ENCODE data around the gene REPIN1.

Gene REPIN1

DNA sequence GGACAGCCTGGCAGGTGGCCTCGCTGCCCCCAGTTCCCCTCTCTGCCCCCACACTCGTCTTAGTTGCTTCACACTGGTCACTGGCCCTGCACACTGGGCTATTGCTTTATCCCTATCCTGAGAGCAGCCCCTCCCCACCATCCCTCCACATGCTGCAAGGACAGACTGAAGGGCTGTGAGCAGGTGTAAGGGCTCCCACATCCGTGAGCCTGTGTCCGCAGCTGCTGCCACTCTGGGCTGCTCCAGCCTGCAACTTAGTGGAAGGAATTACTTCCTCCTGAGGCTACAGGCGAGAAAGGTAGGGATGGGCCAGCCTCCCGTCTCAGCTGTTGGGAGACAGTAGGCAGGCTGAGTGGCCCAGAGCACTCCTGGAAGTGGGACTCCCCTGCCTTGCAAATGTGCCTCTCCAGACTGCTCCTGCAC, 31.0 kb upstream of the REPIN1 start:
- DNase-seq, result no peak

DNA sequence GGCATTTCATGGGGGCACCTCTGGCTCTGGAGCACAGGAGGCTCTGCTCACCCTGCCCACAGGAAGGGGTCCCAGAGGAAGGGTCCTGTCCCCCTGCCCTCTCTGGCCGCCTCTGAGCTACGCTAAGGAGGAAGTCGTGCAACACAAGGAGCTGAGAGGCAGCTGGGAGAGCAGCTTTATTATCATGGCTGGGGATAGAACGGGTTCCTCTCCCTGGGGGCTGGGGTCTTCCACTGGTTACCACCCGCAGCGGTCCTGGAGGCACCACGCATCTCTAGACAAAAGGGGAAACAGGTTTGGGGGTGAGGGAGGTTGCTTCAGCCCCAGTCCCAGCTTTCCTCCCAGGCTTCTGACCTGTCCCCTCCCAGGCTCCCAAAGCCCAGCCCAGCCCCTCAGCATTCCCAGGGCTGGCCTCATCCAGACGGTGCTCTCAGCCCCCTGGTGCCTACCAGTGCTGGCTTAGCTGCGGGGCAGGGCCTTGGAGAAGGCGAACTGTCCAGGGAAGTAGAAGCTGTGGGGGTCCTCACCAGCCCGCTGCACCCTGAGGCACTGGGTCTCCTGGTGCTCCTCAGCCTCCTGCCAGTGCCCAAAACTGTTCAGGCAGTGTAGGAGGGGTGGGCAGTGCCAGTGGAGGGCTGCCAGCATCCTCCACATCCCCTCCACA, 30.3 kb upstream of the REPIN1 start:
- no peak for DNase-seq

DNA sequence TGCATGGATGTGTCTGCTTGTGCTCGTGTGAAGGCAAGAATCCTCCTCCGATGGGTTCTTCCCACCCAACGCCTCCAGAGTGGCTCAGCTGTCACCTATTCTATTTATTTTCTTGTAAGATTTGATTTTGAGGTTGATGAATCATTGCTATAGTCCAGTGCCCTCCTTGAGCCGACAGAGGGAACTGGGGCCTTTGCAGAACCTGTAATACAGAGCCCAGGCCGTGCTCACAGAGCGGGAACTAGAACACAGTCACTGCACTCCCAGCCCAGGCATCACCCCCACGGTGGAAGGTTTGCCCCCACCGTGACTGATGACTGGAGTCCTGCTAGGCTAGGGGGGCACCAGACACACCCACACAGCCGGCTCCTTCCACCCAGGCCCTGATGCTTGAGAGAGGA, 29.2 kb upstream of the REPIN1 start:
- no peak for DNase-seq

DNA sequence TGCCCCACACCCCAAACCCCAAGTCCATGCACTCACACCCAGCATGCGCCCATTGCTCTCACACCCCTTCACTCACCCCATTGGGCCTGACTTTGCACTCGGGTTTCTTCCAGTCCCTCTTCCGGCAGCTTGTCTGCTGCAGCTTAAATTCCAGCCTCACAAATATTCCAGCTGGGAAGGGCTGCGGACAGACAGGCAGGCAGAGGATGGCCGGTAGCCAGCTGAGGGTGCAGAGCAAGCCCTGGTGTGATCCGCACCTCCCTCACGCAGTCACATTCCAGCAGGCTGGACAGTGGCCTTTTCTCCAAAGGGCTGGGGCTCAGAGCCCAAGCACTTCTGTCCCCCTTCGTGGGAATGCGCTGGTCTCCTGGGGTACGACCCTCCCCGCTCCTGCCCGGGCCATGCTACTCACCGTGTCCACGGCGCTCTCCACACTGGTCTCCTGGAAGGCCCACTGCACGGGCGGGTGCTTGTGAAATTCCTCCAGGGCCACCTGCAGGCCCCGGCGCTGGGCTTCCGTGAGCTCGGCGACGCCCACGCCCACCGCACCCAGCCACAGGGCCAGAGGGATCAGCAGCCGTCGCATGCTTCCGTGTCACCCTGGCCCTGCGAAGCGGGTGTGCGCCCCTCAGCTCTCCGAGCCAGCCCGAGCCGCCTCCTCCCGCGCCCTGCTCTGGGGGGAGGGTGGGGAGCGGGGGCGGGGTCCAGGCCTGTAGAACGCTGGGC, 28.4 kb upstream of the REPIN1 start:
- no peak for DNase-seq

DNA sequence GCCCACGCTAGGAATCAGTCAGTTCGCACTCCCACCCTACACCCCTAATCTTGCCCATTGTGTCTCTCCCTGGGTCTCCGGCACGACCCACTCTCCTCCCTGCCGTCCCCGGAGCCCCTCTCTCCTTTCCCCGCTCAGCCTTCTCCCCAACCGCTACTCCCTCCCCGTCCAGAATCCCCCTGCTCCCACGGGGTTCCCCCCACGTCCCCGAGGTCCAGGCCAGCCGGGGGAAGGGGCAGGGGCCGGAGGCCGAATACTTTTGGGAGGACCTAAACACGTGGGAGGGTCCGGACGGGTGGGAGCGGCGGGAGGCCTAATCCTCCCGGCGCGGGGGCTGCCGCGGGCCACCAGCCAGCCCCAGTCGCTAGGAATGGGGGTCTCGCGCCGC, 27.8 kb upstream of the REPIN1 start:
- DNase-seq, result no peak

DNA sequence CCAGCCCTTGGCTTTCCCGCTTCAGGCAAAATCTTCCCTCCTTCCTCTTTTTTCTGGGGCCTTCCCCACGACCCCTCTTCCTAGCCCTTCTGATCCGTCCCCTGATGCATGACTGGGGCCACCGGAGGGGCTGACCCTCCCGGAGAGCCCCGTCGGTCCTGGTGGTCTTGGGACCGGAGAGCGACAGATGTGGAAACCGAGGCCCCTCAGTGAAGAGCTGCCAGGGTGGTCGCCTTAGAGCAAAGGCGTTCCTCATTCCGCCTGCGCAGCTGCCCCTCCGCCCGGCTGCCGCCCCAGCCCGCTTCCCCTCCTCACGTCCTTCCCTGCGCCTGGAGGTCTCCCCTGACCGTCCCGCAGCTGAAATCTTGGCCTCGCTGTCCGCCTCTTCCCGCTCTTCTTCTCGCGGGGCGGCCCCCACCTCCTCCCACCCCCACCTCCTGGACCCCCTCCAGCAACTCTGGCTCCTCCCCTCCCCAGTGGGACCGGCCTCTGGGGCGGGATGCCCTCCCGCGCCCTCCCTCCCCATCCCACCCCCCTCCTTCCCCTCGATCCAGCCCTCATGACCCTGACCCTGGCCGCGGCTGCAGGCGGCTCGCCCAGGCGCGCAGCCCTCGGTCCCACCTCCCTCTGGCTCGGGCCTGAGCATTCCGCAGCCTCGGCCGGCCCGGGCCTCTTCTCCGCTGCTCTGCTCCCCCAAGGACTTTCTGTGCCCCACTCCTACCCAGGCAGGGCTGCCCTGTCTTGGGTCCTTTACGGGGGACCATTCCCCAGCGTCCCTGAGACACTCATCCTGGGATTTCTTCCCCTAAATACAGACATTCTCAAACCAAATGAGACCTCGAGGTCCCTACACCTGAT, 27.1 kb upstream of the REPIN1 start, which contains the start of gene RARRES2:
TSS of gene RARRES2 (minus strand) at position 367 of the 858 bp plus-strand sequence. CDS start 1,020 bp downstream, outside the sequence.
- DNase-seq, result no peak

DNA sequence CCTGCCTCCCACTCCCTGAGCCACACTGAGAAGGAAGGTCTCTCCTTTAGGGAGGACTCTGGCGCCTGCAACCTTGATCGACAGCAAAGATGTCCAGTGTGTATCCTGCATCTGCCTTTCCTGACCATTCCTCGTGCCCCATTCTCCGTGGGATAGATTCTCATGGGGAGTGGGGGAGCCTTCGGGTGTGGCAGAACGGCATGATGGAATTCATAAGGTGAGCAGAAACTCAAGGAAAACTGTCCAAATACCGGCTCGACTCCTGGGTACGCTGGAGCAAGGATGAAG, 26.6 kb upstream of the REPIN1 start:
- DNase-seq, result no peak

DNA sequence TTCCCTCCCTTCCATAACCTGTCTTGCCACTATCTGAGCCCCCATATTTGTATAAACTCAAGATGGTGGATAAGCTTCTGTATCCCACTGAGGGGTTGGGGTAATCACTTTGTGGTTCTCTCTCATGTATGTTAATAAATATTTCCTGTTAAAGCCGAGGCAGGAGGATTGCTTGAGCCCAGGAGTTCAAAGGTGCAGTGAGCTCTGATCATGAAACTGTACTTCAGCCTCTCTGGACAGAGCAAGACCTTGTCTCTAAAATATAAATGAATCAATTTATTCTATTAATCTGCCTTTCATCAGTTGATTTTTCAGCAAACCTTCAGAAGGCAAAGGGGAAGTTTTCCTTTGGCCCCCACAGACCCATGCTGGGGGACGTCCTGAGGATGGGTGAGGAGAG, 25.4 kb upstream of the REPIN1 start:
- no peak for DNase-seq

DNA sequence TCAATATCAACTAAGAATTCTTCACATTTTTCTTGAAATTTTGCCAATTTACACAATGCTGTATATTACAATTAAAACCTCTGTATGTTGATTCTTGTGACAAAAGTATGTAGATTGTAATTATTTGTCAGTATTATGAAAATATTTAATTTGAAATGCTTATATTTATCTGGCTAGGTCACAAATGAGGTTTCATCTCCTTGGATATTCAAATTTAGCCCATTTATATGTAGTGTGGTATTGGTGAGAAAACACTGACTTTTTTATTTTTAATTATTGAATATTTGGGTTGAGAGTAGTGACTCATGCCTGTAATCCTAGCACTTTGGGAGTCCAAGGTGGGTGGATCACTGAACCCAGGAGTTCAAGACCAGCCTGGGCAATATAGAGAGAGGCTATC, 24.3 kb upstream of the REPIN1 start:
- DNase-seq, result no peak

DNA sequence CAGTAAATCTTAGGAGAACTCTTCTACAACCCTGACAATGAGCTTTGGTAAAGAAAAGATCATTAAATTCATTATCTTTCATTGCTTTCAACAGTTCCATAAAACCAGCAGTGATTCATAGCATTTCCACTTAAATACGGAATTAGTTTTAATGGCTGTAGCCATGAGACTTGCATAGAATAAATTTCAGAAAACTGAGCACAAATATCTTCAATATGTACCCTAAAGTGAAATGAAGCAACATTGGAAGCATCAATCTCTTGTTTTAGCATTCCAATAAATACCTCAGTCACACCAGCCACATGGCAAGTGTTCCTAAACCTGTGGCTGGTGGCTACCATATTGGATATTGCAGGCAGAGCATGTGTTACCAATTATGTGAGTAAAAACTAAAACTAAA, 23.6 kb upstream of the REPIN1 start:
- DNase-seq, result no peak

DNA sequence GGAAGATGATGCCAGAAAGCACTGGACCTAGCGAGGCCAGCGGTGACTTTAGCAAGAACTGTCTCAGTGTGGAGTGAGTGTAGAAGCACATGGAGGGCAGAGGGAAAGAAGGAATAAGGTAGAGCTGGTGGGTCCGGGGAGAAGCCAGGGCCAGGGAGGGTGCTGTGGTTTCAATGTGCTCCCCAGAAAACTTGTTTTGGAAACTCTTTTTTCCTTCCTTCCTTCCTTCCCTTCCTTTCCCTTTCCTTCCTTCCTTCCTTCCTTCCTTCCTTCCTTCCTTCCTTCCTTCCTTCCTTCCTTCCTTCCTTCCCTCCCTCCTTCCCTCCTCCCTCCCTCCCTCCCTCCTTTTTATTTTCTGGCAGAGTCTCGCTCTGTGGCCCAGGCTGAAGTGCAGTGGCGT, 21.7 kb upstream of the REPIN1 start:
- DNase-seq, result no peak

DNA sequence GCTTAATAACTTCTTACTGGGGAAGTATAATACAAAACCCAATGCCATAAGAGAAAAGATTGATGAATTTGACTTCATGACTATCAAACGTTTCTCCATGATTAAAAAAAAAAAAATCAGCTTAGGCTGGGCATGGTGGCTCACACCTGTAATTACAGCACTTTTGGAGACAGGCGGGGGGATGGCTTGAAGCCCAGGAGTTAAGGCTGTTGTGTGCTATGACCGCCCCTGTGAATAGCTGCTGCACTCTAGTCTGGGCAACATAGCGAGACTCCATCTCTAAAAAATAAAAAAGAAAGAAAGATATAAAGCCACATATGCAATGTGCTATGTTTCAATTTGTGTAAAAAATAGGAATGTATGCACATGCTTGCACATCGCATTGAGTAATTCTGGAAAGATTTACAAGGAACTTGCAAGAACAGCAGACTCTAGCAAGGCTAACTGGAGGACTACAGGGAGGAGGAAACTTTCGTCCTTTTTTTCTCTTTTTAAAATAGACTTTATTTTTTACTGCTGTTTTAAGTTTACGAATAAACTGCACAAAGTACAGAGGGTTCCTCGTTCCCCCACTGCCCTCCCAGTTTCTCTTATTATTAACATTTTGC, 16.9 kb upstream of the REPIN1 start:
- no peak for DNase-seq

DNA sequence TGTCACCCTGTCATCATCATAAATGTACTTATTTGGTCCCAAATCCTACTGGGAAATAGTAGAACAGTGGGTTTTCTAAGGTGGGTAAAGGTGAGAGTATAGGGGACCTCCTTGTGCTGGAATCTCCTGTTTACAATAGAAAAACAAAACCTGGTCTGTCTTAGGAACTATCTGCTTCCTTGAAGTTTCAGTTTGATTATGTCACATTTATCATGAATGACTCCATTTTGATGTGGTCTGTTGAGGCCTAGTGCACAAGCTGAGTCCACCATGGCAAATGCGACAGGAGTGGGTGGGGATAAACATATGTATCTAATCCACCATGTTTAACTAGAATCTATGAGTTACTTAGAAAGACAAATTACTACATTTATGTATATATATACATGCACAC, 13.0 kb upstream of the REPIN1 start:
- no peak for DNase-seq

DNA sequence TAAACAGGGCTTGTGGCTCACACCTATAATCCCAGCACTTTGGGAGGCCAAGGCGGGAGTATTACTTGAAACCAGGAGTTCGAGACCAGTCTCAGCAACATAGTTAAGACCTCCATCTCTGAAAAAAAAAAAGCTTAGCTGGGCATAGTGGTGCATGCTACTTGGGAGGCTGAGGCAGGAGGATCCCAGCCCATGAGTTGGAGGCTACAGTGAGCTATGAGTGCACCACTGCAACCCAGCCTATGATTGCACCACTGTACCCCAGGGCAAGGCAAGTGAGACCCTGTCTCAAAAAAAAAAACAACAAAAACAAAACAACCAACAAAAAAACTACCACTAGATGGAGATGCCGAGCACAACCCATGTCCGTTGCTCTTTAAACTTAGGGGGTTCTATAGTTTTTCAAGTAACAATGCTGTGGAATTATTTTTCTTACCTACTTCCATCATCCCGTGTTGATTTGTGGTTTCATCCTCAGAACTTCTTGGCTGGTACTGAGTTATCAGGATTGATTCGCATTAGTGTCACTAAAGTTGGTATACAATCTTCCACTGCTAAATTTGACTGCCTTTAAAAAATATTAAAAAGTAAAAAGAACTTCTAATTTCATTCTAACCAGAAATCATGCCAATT, 12.2 kb upstream of the REPIN1 start:
- DNase-seq, result peak; percentile 35

DNA sequence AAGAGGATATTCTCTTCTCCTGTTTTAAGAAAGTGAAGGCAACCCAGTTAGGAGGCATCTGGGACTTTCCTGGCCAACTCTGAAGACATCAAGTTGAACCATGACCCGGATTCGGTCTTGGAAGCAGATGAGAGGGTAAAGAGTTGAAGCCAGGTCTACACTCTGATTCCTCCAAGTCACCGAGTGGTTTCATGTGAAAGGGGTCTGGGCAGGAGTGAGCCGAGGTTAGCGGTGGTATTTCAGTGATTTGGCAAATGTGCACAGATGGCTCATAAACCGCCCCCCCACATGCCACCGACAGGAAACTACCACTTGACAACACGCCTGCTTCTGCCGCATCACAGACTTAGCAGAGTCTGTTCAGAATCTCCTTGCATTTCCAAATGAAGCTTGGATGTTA, 11.4 kb upstream of the REPIN1 start:
- no peak for DNase-seq

DNA sequence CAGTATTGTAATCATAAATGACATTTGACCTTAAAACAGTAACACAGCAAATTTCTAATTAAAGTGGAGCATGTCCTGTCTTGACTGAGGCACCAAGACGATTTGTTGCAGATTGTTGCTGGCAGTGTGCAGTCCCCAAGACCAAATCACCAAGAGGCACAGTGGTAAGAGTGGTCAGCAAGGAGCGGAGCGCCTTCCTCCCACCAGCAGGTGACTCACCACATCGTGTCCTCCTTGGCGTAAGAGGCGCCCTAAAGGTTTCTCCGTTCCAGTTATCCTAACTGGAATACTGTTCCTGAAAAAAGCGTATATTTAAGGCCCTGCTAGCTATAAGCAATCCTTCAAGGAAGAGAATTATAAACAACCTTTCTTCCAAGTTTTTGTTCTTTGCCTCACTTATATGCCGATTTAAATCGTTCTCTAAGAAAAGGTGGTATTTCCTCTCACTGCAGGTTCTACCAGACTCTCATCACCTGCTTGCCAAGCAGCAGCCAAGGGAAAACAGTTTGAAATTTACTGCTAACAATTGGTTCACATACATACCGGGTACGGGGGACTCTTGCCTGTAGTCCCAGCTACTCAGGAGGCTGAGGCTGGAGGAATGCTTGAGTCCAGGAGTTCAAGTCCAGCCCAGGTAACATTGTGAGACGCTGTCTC, 10.7 kb upstream of the REPIN1 start:
- no peak for DNase-seq

DNA sequence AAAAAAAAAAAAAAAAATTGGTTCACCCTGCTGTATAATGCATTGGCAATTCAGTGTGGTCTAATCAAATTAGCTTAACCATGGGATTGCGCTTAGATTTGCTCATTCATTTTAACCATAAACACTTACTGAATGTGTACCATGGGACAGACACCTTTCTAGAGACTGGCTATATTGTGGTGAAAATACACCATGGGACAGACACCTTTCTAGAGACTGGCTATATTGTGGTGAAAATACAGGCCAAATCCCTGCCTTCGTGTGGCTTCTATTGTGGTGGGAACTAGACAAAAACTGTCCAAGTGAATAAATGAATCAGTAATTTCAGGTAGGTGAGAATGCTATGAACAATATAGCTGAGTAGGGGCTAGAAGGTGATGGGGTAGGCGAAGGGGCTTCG, 10.2 kb upstream of the REPIN1 start:
- DNase-seq, result no peak

DNA sequence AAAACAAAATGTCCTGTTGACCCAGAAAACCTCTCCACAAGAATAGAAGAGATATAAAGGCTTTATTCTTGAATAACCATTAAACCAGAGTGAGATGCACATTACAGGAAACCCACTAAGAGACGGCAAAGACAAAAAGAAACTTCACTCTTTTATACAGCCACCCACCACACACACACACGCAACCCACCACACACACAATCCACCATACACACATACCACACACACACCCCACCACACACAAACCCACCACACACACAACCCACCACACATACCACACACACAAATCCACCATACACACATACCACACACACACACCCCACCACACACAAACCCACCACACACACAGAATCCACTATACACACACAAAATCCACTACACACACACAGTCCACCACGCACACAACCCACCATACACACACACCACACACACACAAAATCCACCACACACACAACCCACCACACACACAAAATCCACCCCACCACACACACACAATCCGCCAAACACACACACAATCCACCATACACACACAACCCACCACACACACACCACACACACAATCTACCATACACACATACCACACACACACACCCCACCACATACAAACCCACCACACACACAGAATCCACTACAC, 9.5 kb upstream of the REPIN1 start:
- DNase-seq, result no peak

DNA sequence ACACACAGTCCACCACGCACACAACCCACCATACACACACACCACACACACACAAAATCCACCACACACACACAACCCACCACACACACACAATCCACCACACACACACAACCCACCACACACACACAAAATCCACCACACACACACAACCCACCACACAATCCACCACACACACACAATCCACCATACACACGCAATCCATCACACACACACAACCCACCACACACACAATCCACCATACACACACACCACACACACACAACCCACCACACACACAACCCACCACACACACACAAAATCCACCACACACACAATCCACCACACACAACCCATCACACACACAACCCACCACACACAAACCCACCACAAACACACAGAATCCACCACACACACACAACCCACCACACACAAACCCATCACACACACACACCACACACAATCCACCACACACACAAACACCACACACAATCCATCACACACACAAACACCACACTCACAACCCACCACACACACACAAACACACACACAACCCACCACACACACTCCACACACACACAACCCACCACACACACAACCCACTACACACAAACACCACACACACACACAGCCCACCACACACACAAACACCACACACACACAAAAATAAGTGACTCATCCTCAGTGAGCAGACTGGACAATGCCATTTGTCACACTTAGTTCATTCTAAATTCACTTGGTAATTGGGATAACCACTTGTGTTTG, 8.8 kb upstream of the REPIN1 start:
- DNase-seq, result no peak

DNA sequence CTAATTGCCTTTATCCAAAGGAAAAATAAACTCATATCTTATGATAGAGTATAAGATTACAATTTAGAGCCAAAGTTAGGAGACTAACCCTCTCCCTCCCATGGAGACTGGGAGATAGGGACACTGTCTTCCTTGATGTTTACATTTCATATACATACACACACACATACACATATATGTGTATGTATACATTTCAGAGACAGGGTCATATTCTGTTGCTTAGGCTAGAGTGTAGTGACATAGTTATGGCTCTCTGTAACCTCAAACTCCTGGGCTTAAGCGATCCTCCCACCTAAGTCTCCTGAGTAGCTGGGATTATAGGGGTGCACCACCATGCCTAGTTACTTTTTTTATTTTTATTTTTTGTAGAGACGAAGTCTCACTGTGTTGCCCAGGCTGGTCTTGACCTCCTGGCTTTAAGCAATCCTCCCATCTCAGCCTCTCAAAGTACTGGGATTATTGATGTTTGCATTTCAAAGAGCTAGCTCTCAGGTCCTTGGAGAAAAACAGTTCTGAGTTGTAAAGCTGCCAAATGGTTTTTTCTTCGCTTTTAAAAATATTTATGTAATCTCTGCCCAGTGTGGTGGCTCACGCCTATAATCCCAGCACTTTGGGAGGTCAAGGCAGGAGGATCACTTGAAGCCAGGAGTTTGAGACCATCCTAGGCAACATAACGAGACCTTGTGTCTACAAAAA, 8.1 kb upstream of the REPIN1 start:
- no peak for DNase-seq

DNA sequence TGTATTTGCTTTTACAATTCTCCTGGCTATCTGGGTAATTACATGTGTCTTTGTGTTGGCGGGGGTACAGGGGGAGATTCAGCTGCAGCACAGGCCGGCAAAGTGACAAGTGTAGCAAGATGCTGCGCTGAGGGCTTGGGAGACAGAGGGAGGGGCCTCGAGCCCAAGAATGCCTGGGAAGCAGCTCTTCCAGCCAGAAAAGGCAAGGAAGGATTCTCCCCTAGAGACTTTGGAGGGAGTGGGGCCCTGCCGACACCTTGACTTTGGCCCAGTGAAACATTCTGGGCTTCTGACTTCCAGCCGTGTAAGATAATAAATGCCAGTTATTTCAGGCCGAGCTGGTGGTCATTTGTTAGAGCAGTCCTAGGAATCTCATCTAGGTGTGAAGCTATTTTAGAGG, 7.2 kb upstream of the REPIN1 start:
- no peak for DNase-seq
